Brain microvascular endothelial cell (primary cell): ENCODE measurements around the gene CD300E.
"Not testable (repeated sequence)": the region's sequence is repeated elsewhere in the genome, so short reads cannot be mapped to it uniquely, and the experiment has no call there.

Experiments used
- DNase-seq: peaks from one replicate; pipeline ENCODE4 v3.0.0-alpha.2; 2020
- H3K27ac ChIP-seq: fragments of 250-450 bp; sonication (Bioruptor Pico); 2 replicates; pipeline ENCODE4 v1.5.1; 2020; ENCODE audit warnings: mild to moderate bottlenecking, moderate library complexity
- H3K27me3 ChIP-seq: fragments of 250-450 bp; sonication (Bioruptor Pico); replicated peaks from 2 replicates; pipeline ENCODE4 v1.5.1; 2020; ENCODE audit warnings: mild to moderate bottlenecking
- H3K36me3 ChIP-seq: fragments of 250-450 bp; sonication (Bioruptor Pico); replicated peaks from 2 replicates; pipeline ENCODE4 v1.5.1; 2020; ENCODE audit warnings: mild to moderate bottlenecking
- H3K4me3 ChIP-seq: 2 replicates; pipeline ENCODE4 v1.5.1; 2011; ENCODE audit warnings: low read depth, mild to moderate bottlenecking, control low read depth, low read length, moderate library complexity
- in situ Hi-C: cut with HindIII; loops from 2 replicates; pipeline ENCODE4 v1.10.0; 2017; ENCODE audit warnings: low sequenced_read_pairs, low pct_ligation_motif_present
- TF ChIP-seq, protein P1 (sequence below): IDR thresholded peaks from 2 replicates; pipeline ENCODE4 v1.5.1; 2011; ENCODE audit warnings: low read depth, mild to moderate bottlenecking, moderate library complexity, low read length, control low read depth, inconsistent platforms; ENCODE audit errors: missing control alignments

CD300E gene

DNA sequence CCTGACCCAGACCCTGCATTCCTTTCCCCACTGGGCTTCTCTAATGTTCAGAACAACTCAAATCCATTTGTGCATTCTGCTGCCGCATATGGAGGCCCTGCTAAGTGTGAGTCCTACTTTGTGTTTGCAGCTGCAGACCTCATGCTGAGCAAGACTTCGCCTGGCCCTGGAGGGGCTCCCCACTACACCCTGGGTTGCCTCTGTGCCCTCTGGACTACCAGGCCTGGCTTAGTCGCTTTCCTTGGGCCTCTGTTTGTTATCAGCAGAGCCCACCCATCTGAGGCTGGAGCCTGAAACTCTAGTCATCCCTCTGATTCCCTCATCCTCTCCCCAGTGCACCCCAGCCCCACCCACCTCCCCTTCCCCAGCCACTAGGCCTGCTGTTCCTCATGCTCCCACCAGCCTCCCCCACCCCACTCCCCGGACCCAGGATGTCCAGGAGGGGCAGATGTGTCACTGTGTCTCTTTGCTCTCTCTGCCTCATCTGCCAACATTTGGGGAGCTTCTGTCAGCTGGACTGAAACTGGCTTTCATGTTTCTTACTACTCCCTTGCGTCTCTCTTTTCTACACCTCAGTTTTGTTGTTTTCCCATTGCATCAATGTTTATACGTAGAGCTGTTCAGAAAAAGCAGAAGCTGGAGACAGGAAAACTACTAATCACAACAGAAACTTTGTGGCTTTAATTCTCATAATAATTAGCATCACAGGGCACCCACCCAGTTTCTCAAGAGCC, 17.9 kb upstream of the CD300E start:
- Histone ChIP-seq H3K4me3 (no peak overlapping the region), H3K27me3 (no peaks in the 10 kb centered on the region), H3K27ac (no peak overlapping the region), H3K36me3 (no peaks in the 10 kb centered on the region)
- TF ChIP-seq, protein P1, sequence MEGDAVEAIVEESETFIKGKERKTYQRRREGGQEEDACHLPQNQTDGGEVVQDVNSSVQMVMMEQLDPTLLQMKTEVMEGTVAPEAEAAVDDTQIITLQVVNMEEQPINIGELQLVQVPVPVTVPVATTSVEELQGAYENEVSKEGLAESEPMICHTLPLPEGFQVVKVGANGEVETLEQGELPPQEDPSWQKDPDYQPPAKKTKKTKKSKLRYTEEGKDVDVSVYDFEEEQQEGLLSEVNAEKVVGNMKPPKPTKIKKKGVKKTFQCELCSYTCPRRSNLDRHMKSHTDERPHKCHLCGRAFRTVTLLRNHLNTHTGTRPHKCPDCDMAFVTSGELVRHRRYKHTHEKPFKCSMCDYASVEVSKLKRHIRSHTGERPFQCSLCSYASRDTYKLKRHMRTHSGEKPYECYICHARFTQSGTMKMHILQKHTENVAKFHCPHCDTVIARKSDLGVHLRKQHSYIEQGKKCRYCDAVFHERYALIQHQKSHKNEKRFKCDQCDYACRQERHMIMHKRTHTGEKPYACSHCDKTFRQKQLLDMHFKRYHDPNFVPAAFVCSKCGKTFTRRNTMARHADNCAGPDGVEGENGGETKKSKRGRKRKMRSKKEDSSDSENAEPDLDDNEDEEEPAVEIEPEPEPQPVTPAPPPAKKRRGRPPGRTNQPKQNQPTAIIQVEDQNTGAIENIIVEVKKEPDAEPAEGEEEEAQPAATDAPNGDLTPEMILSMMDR = no peak
- in situ Hi-C loops = no loop called here
- DNase-seq = no peak

DNA sequence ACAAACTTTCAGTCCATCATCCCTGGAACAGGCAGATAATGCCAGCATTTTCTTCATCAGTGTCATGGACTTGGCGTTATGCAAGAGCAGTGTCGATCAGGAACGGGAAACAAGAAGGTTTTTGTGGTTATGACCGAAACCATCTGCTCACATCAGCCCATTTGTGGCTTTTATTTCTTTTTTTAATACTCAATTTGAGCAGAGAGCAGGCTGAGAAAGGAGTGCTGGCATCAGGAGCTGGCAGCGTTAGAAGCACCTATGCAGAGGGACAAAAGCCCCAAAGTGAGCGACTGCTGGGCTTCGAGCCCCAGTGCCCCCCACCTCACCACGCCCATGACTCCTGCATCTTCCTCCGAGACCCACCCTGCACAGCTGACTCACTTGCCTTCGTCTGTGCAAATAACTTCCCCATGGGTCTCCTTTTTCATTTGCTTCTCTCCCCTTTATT, 16.2 kb upstream of the CD300E start:
- no peak overlapping the region for H3K27ac ChIP-seq
- no peak for DNase-seq
- in situ Hi-C loops = no loop called here
- H3K36me3 ChIP-seq = no peaks in the 10 kb centered on the region
- H3K27me3 ChIP-seq = no peaks in the 10 kb centered on the region
- no peak overlapping the region for H3K4me3 ChIP-seq
- TF ChIP-seq, protein P1 = no peak

DNA sequence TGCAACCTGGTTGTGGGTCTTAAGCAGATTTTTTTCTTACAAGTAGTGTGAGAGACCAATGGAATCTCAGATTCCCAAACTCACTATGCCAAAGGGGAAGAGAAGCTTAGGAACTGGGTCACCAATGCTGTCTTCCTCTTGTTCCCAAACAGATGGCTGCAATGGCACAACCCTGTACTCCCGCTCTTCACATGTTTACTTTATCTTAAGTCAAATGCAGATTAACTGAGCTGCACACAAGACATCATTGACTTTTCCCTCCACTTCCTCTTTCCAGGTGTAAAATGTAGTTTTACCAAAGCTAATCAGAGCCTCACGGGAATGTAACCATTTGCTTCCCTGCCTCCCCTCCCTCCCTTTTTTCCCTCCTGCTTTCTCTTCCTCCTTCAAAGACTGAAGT, 14.4 kb upstream of the CD300E start:
- TF ChIP-seq, protein P1 = no peak
- H3K27me3 ChIP-seq = no peaks in the 10 kb centered on the region
- H3K36me3 ChIP-seq = no peaks in the 10 kb centered on the region
- H3K27ac ChIP-seq = no peak overlapping the region
- in situ Hi-C loops = no loop called here
- no peak for DNase-seq
- H3K4me3 ChIP-seq = no peak overlapping the region

DNA sequence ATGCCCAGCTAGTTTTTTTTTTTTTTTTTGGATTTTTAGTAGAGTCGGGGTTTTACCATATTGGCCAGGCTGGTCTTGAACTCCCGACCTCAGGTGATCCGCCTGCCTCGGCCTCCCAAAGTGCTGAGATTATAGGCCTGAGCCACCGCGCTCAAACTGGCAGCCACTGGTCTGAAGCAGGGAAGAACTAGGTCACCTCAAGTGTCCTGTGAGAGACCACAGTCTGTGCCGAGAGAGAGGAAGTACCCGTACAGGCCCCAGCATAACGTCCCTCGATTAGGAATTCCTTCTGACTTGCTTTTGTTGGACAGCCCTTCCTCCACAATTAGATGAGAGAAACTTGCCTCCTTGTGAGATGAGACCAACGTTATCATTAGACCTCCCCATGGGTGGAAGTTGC, 13.7 kb upstream of the CD300E start:
- in situ Hi-C loops = no loop called here
- H3K27ac ChIP-seq = no peak overlapping the region
- no peaks in the 10 kb centered on the region for H3K36me3 ChIP-seq
- no peak overlapping the region for H3K4me3 ChIP-seq
- TF ChIP-seq, protein P1 = no peak
- H3K27me3 ChIP-seq = no peaks in the 10 kb centered on the region
- no peak for DNase-seq

DNA sequence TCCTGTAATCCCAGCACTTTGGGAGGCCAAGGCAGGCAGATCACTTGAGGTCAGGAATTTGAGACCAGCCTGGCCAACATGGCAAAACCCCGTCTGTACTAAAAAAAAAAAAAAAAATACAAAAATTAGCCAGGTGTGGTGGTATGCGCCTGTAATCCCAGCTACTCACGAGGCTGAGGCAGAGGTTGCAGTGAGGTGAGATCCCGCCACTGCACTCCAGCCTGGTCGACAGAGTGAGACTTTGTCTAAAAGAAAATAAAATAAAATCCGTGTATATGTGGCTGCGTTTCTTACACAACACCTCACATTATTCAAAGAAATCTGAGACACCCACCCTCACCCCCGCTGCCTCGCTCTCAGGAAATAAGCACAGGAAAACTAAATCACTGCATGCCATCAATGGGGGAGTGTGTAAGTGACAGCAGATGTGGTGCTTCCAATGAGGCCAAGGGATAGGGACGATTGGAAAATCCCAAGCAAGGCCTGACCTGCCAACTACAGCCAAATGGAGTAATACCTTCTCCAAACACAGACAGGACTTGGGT, 13.1 kb upstream of the CD300E start:
- H3K4me3 ChIP-seq, H3K27me3 ChIP-seq, H3K36me3 ChIP-seq, in situ Hi-C loops, DNase-seq, H3K27ac ChIP-seq: not testable (repeated sequence)

DNA sequence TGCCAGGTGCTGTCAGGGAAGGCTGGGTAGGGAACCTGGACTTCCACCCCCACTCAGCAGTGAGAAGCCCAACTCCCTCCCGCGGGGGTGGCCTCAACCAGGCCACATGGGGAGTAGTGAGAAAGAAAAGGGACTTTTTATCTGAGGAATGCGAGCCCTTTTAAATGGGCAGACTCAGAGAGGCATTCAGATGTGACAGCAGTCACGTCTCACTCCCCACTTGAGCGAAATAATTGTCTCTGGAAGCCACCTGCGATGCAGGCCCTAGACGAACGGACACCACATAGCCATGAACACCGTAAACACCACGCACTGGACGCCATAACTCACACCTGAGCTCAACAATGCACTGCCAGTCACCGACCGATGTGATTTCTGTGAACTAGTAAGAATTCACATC, 11.9 kb upstream of the CD300E start:
- no peak overlapping the region for H3K27ac ChIP-seq
- in situ Hi-C loops = no loop called here

More for the DNA sequence above, 11.9 kb upstream of the CD300E start:
- Histone ChIP-seq H3K27me3 (no peaks in the 10 kb centered on the region), H3K36me3 (no peaks in the 10 kb centered on the region), H3K4me3 (no peak overlapping the region)
- TF ChIP-seq, protein P1 = no peak
- DNase-seq = no peak
